ENCODE data around the gene DHX8. TPM values are rescaled to one million over a fixed set of nuclear protein-coding genes. Genes with fewer than 3 reads are reported as not detected.

The DHX8 gene
- total and polyA plus RNA-seq, 2 of the 4 experiments (the other 2 are of a cell fraction), result 21.8 to 50.0 TPM

- no TSS peak for BruUV-seq (replicated peaks)
- Histone ChIP-seq H3K36me3 (ENCODE audit: control insufficient read depth, insufficient read depth, low read length) (no peaks in the 10 kb centered on the region), H3K4ac (ENCODE audit: low read depth, low read length) (no peak overlapping the region), H4K20me1 (ENCODE audit: insufficient read depth, low read length) (no peaks in the 10 kb centered on the region), H2BK15ac (ENCODE audit: low read depth, low read length) (no peak overlapping the region), H3K56ac (ENCODE audit: extremely low read depth, insufficient read depth, low read length) (no peak overlapping the region), H2AK5ac (ENCODE audit: low read depth, low read length) (no peak overlapping the region), H4K8ac (ENCODE audit: low read depth in 2 of 2, low read length in 2 of 2) (no peak overlapping the region), H3K9me3 (ENCODE audit: control insufficient read depth, insufficient read depth, low read length) (no peaks in the 10 kb centered on the region), H2BK5ac (ENCODE audit: low read depth, low read length, poor library complexity, severe bottlenecking) (no peak overlapping the region), H2AFZ (replicated peaks; ENCODE audit: low read length, poor library complexity) (no peak overlapping the region), H3K23ac (ENCODE audit: low read depth, low read length) (no peak overlapping the region), H2BK20ac (ENCODE audit: low read depth, low read length) (no peak overlapping the region), H3K27me3 (ENCODE audit: control insufficient read depth, insufficient read depth, low read length) (no peaks in the 10 kb centered on the region), H2AK9ac (replicated peaks; ENCODE audit: low read depth, low read length, poor library complexity) (no peak overlapping the region), H3K14ac (replicated peaks; ENCODE audit: low read depth, low read length) (no peak overlapping the region), H3K4me3 (ENCODE audit: insufficient read depth, low read depth, low read length) (no peak overlapping the region), H3K9me1 (ENCODE audit: insufficient read depth, low read length) (no peaks in the 10 kb centered on the region; the same call in 1 of the 2 replicates), H3K4me2 (ENCODE audit: low read depth, low read length) (no peak overlapping the region), H3K9ac (ENCODE audit: low read depth, low read length) (no peak overlapping the region), H3K27ac (ENCODE audit: insufficient read depth, low read length) (no peak overlapping the region), H3K79me1 (ENCODE audit: low read depth in 1 of 2, low read length in 2 of 2) (peaks cover 0 to 8% of the 10 kb centered on the region in 2 experiments; a peak in 1 of 4 replicates), H3K18ac (ENCODE audit: low read depth, low read length) (no peak overlapping the region), H4K5ac (ENCODE audit: low read depth, low read length) (no peak overlapping the region), H3K4me1 (ENCODE audit: control insufficient read depth, insufficient read depth, low read length) (peaks cover 6% of the 10 kb centered on the region), H4K91ac (ENCODE audit: insufficient read depth, low read depth, low read length) (no peak overlapping the region), H2BK120ac (ENCODE audit: low read depth, low read length) (no peak overlapping the region)
- dilution Hi-C loops (cut with HindIII; ENCODE audit: low sequenced_read_pairs, unreplicated experiment), result no loop called here
- ChIA-PET CTCF (no interaction called here), POLR2A (ENCODE audit: unreplicated experiment) (no interaction called here)
- WGBS, 2 experiments (ENCODE audit: extremely low coverage in 2 of 2, insufficient read length in 1 of 2), result 83% methylated on average over 3 of the region's 5 CpGs; no CpG with 5 or more reads in 1 of the 2 experiments
- intact Hi-C loops (cut with micrococcal nuclease), result no loop called here
- in situ Hi-C loops (cut with MboI; ENCODE audit: low sequenced_read_pairs), result no loop called here
- DNase-seq, result no peak
- no peak for ATAC-seq (ENCODE audit: low read depth)
- TF ChIP-seq CTCF (conservative IDR thresholded peaks at IDR 0.05; ENCODE audit: low read depth, low read length) (no peak), SMC3 (IDR thresholded peaks at IDR 0.05; ENCODE audit: low read depth, low read length) (no peak), RAD21 (IDR thresholded peaks at IDR 0.05; ENCODE audit: low read length) (no peak), MAFK (IDR thresholded peaks at IDR 0.05; ENCODE audit: low read depth, low read length) (no peak), CEBPB (IDR thresholded peaks at IDR 0.05; ENCODE audit: low read depth, low read length) (no peak), RCOR1 (IDR thresholded peaks at IDR 0.05; ENCODE audit: insufficient replicate concordance, low read length) (no peak), ELK1 (IDR thresholded peaks at IDR 0.05; ENCODE audit: borderline replicate concordance, low read depth, low read length) (no peak), BHLHE40 (IDR thresholded peaks at IDR 0.05; ENCODE audit: low read depth, low read length) (no peak), NFE2L2 (IDR thresholded peaks at IDR 0.05; ENCODE audit: low read depth, low read length) (no peak), MAZ (IDR thresholded peaks at IDR 0.05; ENCODE audit: borderline replicate concordance, low read depth, low read length) (no peak), MXI1 (IDR thresholded peaks at IDR 0.05; ENCODE audit: borderline replicate concordance, low read depth, low read length) (no peak), FOS (IDR thresholded peaks at IDR 0.05; ENCODE audit: low read depth, low read length) (no peak), POLR2A (IDR thresholded peaks at IDR 0.05; ENCODE audit: low read depth, low read length) (no peak), RFX5 (IDR thresholded peaks at IDR 0.05; ENCODE audit: low read depth, low read length) (no peak)
- TF ChIP-seq, protein P1, sequence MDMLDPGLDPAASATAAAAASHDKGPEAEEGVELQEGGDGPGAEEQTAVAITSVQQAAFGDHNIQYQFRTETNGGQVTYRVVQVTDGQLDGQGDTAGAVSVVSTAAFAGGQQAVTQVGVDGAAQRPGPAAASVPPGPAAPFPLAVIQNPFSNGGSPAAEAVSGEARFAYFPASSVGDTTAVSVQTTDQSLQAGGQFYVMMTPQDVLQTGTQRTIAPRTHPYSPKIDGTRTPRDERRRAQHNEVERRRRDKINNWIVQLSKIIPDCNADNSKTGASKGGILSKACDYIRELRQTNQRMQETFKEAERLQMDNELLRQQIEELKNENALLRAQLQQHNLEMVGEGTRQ (IDR thresholded peaks at IDR 0.05; ENCODE audit: low read depth, low read length), result no peak
These were observed 65.7 kb downstream of the DHX8 start for GRCh38 chr17:43549496-43549895.
